Measurements from ENCODE around the gene GFRAL. TPM values are rescaled to one million over a fixed set of nuclear protein-coding genes. Genes with fewer than 3 reads are reported as not detected.

The GFRAL gene
- total RNA-seq, 1 donor from 2014 or later: 0.96 TPM

- no peak for DNase-seq (ENCODE audit: low spot score)
These were observed 106.3 kb downstream of the GFRAL start for GRCh38 chr6:55433446-55434130.

- DNase-seq (ENCODE audit: low spot score): no peak
These were observed 109.9 kb downstream of the GFRAL start for GRCh38 chr6:55437141-55437540.

GRCh38 chr6:55438203-55438602, 110.9 kb downstream of the GFRAL start:
- DNase-seq (ENCODE audit: low spot score): no peak

- no peak for DNase-seq (ENCODE audit: low spot score)
These were observed 116.2 kb downstream of the GFRAL start for GRCh38 chr6:55443238-55444134.

GRCh38 chr6:55445648-55446204, 118.5 kb downstream of the GFRAL start:
- DNase-seq (ENCODE audit: low spot score): peak; percentile 58

- DNase-seq (ENCODE audit: low spot score): no peak
These were observed 120.6 kb downstream of the GFRAL start for GRCh38 chr6:55447891-55448290.

- no peak for DNase-seq (ENCODE audit: low spot score)
These were observed 121.2 kb downstream of the GFRAL start for GRCh38 chr6:55448451-55448850.

GRCh38 chr6:55449225-55449624, 122.0 kb downstream of the GFRAL start:
- no peak for DNase-seq (ENCODE audit: low spot score)

GRCh38 chr6:55450005-55450404, 122.7 kb downstream of the GFRAL start:
- DNase-seq (ENCODE audit: low spot score): no peak

Other genes with a start within 250 kb of the GFRAL start
- 1.4 TPM for gene HCRTR2, start 153.0 kb upstream of the GFRAL start, total RNA-seq (ENCODE audit: insufficient read depth, low replicate concordance)